Caco-2 (cell line): ENCODE results near the gene GZF1. TPM values are rescaled to one million over a fixed set of nuclear protein-coding genes. Genes with fewer than 3 reads are reported as not detected.

ENCODE experiments used
- BruUV-seq: library from RNA; stranded (reverse); fragments of 400-500 nt; replicated peaks from 2 replicates; lab custom pipeline; 2021; lab: Mats Ljungman, UMichigan
- CTCF ChIA-PET: fragments of 300-600 bp; sonication (Branson Sonifier 250); formaldehyde crosslinking; loops from one replicate; lab custom pipeline; 2022; ENCODE audit warnings: antibody characterized with exemption; lab: Charles Lee
- POLR2A ChIA-PET: fragments of 300-600 bp; sonication (Branson Sonifier 250); formaldehyde crosslinking; loops from one replicate; lab custom pipeline; 2022; ENCODE audit warnings: antibody characterized with exemption; lab: Charles Lee
- DNase-seq, 2 experiments: peaks; one replicate each; pipeline versions ENCODE4 v3.0.0 to v3.0.0-alpha.2; 2020 to 2022
- H3K27me3 ChIP-seq: replicated peaks from 2 replicates; pipeline ENCODE4 v1.6.0; 2011; ENCODE audit warnings: low read length; ENCODE audit not compliant: control insufficient read depth, insufficient read depth
- H3K36me3 ChIP-seq: 2 replicates; pipeline ENCODE4 v1.5.1; 2011; ENCODE audit warnings: low read length; ENCODE audit not compliant: control insufficient read depth, insufficient read depth
- H3K4me1 ChIP-seq: fragments of 250-450 bp; sonication (Bioruptor Pico); 2 replicates; pipeline ENCODE4 v1.5.1; 2020; ENCODE audit warnings: mild to moderate bottlenecking
- H3K4me3 ChIP-seq: 2 replicates; pipeline ENCODE4 v1.5.1; 2011; ENCODE audit warnings: low read depth, mild to moderate bottlenecking, control low read depth, low read length
- H3K9me3 ChIP-seq: fragments of 250-450 bp; sonication (Bioruptor Pico); 2 replicates; pipeline ENCODE4 v1.5.1; 2020; ENCODE audit warnings: mild to moderate bottlenecking, moderate library complexity
- H3K27ac Mint-ChIP-seq: one replicate; pipeline ENCODE4 v1.8.0; 2022; ENCODE audit warnings: mixed read lengths; ENCODE audit not compliant: unreplicated experiment
- H3K27me3 Mint-ChIP-seq: one replicate; pipeline ENCODE4 v1.8.0; 2022; ENCODE audit warnings: mixed read lengths; ENCODE audit not compliant: insufficient read depth, unreplicated experiment
- H3K36me3 Mint-ChIP-seq: one replicate; pipeline ENCODE4 v1.8.0; 2022; ENCODE audit warnings: mild to moderate bottlenecking, mixed read lengths; ENCODE audit not compliant: insufficient read depth, unreplicated experiment
- H3K4me1 Mint-ChIP-seq: one replicate; pipeline ENCODE4 v1.8.0; 2022; ENCODE audit warnings: low read depth, mixed read lengths; ENCODE audit not compliant: unreplicated experiment
- H3K4me3 Mint-ChIP-seq: one replicate; pipeline ENCODE4 v1.8.0; 2022; ENCODE audit warnings: mild to moderate bottlenecking, moderate library complexity, mixed read lengths; ENCODE audit not compliant: unreplicated experiment
- H3K9me3 Mint-ChIP-seq: one replicate; pipeline ENCODE4 v1.8.0; 2022; ENCODE audit warnings: mixed read lengths; ENCODE audit not compliant: unreplicated experiment
- CTCF ChIP-seq, 2 experiments: fragments of 200-600 bp in 1 of 2; IDR thresholded peaks; 1 replicate in 1 of 2; 2 replicates in 1 of 2; pipeline versions ENCODE4 v1.5.1 to v1.8.0; 2011 to 2022; ENCODE audit warnings: antibody characterized with exemption in 1 of 2, control low read depth in 1 of 2, inconsistent platforms in 1 of 2, low read depth in 1 of 2, low read length in 1 of 2, mild to moderate bottlenecking in 1 of 2, moderate library complexity in 1 of 2; ENCODE audit not compliant: insufficient read depth in 1 of 2, severe bottlenecking in 1 of 2, unreplicated experiment in 1 of 2
- intact Hi-C: fragments of 100-400 bp; cut with micrococcal nuclease; formaldehyde crosslinking; loops from one replicate; pipeline ENCODE4 v1.10.0; 2022; ENCODE audit not compliant: unreplicated experiment
- total RNA-seq: library from RNA; stranded (reverse); gene quantifications from 2 replicates; pipeline ENCODE4 v1.2.3, GENCODE V29; 2022

The GZF1 gene
- total RNA-seq, 1 experiment from 2014 or later: 18.4 TPM

GRCh38 chr20:23336476-23336875, 25.5 kb upstream of the GZF1 start:
- ChIA-PET POLR2A (no interaction called here), CTCF (no interaction called here)
- H3K4me1 Mint-ChIP-seq: peaks cover 12% of the 10 kb centered on the region
- Histone ChIP-seq H3K36me3 (no peaks in the 10 kb centered on the region), H3K4me3 (no peak overlapping the region), H3K9me3 (no peaks in the 10 kb centered on the region), H3K4me1 (peaks cover 8% of the 10 kb centered on the region; the same call in 1 of the 2 replicates), H3K27me3 (no peaks in the 10 kb centered on the region)
- H3K36me3 Mint-ChIP-seq: peaks cover 6% of the 10 kb centered on the region
- no peak overlapping the region for H3K4me3 Mint-ChIP-seq
- DNase-seq: no peak
- no peak overlapping the region for H3K27ac Mint-ChIP-seq
- TF ChIP-seq CTCF (IDR thresholded peaks at IDR 0.05; ENCODE audit: insufficient read depth in 1 of 2, low read depth in 1 of 2, low read length in 1 of 2, severe bottlenecking in 1 of 2, unreplicated experiment in 1 of 2): no peak
- BruUV-seq: no TSS peak
- no peaks in the 10 kb centered on the region for H3K9me3 Mint-ChIP-seq
- H3K27me3 Mint-ChIP-seq: no peaks in the 10 kb centered on the region
- intact Hi-C loops: no loop called here

- DNase-seq: no peak
- intact Hi-C loops: no loop called here
Observed at GRCh38 chr20:23337312-23337711, 24.7 kb upstream of the GZF1 start.

GRCh38 chr20:23339986-23340385, 22.0 kb upstream of the GZF1 start:
- no peaks in the 10 kb centered on the region for H3K9me3 ChIP-seq
- Mint-ChIP-seq H3K4me3 (no peak overlapping the region), H3K4me1 (peaks cover 12% of the 10 kb centered on the region), H3K27ac (no peak overlapping the region), H3K9me3 (no peaks in the 10 kb centered on the region), H3K36me3 (no peaks in the 10 kb centered on the region), H3K27me3 (no peaks in the 10 kb centered on the region)
- DNase-seq: no peak
- no peaks in the 10 kb centered on the region for H3K36me3 ChIP-seq
- ChIA-PET CTCF (interaction anchor here (0.6 to 3.8 kb wide), 19 partner anchors 10 to 1002 kb away, joined by 3 to 38 read pairs (median 4); partner anchors contain the start of gene NXT1), POLR2A (interaction anchor here (1.0 to 1.3 kb wide), 2 partner anchors 10 to 289 kb away, joined by 3 read pairs; no protein-coding TSS in a partner anchor)
- peaks cover 8% of the 10 kb centered on the region; the same call in 1 of the 2 replicates for H3K4me1 ChIP-seq
- H3K4me3 ChIP-seq: no peak overlapping the region
- no peak for TF ChIP-seq CTCF (IDR thresholded peaks at IDR 0.05; ENCODE audit: insufficient read depth in 1 of 2, low read depth in 1 of 2, low read length in 1 of 2, severe bottlenecking in 1 of 2, unreplicated experiment in 1 of 2)
- no peaks in the 10 kb centered on the region for H3K27me3 ChIP-seq
- BruUV-seq: no TSS peak
- intact Hi-C loops: loop anchor here (1.0 to 2.0 kb wide), 7 partner anchors 108 to 1001 kb away; no protein-coding TSS in a partner anchor

More at GRCh38 chr20:23337312-23337711, 24.7 kb upstream of the GZF1 start:
- H3K4me1 ChIP-seq: peaks cover 8% of the 10 kb centered on the region; the same call in 1 of the 2 replicates
- no peak overlapping the region for H3K4me3 ChIP-seq
- no peaks in the 10 kb centered on the region for H3K36me3 ChIP-seq
- BruUV-seq: no TSS peak
- Mint-ChIP-seq H3K4me1 (peaks cover 12% of the 10 kb centered on the region), H3K9me3 (no peaks in the 10 kb centered on the region), H3K36me3 (peaks cover 6% of the 10 kb centered on the region), H3K27me3 (no peaks in the 10 kb centered on the region), H3K27ac (no peak overlapping the region), H3K4me3 (no peak overlapping the region)
- no peaks in the 10 kb centered on the region for H3K9me3 ChIP-seq
- POLR2A ChIA-PET: no interaction called here
- no peaks in the 10 kb centered on the region for H3K27me3 ChIP-seq
- no peak for TF ChIP-seq CTCF (IDR thresholded peaks at IDR 0.05; ENCODE audit: insufficient read depth in 1 of 2, low read depth in 1 of 2, low read length in 1 of 2, severe bottlenecking in 1 of 2, unreplicated experiment in 1 of 2)
- CTCF ChIA-PET: no interaction called here
